ENCODE results near the gene HSPB8.

HSPB8 gene

GRCh38 chr12:119171691-119172425 lies 6.9 kb upstream of the HSPB8 start:
- no peak for DNase-seq

DNA sequence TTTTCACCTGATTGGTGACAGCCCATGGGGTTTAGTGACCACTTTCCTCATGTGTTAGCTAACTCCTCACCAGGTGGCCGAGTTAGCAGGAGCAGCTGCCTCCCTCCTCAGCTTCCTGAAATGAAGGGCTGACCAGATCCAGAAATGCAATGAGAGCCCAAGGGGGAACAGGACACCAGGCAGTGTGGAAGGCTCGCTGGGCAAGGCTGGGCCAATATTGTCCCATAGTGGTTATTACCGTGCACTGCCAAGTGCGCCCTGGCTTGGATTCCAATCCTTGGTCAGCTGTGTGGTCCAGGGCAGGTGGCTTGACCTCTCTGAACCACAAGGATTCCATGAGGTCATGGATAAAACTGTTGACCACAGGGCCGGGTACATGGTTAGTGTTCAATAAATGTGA lies 3.6 kb upstream of the HSPB8 start:
- no peak for DNase-seq

DNA sequence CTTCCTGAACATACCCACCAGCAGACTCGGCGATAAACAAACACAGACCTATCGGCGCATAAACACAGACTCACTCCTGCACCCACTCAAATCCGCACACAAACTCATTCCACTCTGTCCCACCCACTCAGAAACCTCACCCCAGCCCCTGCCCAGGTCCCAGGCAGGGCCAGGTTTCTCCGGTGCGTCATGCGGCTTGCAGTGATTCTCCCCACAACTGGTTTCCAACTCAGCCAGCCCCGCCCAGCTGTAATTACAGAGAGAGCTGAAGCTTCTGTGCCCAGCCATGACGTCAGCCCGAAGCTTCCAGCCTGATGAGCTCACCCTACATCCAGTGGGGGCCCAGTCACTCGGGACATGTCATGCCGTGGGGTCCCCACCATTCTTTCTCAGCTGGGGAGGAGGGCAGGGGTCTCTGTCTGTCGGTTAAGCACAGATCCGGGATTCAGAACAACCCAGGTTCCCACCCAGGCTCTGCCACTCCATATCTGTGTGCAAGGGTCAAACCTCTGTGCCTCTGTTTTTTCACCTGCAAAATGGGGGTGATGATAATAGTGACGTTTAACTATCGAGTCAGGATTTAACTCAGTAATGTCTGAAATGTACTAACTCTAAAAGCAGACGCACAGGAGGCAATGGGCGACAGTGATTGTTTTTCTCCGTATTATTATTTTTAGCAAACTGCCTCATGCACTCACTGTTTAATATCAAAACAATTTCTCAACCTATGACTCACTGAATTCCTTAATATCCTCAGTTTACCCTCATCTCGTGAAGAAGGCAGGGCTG lies 2.3 kb upstream of the HSPB8 start:
- DNase-seq = no peak

- DNase-seq = no peak
These were observed 1.7 kb upstream of the HSPB8 start for GRCh38 chr12:119177056-119177325.

DNA sequence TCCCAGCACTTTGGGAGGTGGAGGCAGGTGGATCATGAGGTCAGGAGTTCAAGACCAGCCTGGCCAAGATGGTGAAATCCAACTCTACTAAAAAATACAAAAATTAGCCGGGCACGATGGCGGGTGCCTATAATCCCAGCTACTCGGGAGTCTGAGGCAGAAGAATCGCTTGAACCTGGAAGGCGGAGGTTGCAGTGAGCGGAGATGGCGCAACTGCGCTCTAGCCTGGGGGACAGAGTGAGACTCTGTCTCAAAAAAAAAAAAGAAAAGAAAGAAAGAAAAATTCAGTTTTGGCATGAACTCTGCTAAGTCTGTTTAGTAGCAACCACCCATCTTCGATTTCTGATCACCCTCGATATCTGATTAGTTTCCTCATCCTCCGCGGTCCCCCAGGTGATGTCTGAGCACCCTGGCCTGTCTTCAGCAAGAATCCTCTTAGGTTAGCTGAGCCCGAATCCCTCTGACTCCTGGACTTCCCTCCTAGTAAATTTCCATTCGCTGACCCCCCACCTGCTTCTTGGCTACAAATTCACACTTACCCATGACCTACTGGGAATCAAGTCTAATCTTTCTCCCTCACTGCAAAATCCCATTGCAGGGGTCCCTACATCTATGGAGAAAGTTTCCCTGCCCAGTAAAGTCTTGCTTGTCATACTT lies 879 bp upstream of the HSPB8 start:
- no peak for DNase-seq

- DNase-seq = no peak
These were observed 747 bp downstream of the HSPB8 start for GRCh38 chr12:119179335-119180021.

- no peak for DNase-seq
These were observed 1.8 kb downstream of the HSPB8 start for GRCh38 chr12:119180380-119181040.

- DNase-seq = no peak
These were observed 2.5 kb downstream of the HSPB8 start for GRCh38 chr12:119181202-119181601.

DNA sequence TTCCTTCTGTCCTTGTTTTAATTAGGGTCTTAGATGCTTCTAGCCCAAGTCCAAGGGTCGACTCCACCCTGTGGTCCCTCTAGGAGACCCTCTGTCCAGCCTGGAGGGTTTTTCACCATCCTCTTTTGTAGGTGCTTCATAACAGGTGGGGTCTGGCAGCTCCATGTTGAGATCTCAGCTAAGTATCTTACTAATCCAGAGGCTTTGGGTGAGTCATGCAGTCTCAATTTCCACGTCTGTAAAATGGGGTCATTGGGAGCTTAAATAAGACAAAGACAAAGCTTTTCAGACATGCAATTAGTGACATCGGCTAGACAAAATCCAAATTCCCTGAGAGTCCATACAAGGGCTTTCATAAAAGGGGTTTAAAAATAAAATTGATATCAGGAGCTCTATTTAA lies 3.2 kb downstream of the HSPB8 start:
- DNase-seq = no peak

GRCh38 chr12:119182701-119183493 lies 4.2 kb downstream of the HSPB8 start:
- DNase-seq = no peak

- DNase-seq = no peak
These were observed 5.4 kb downstream of the HSPB8 start for GRCh38 chr12:119183942-119184695.

GRCh38 chr12:119195256-119195655 lies 16.5 kb downstream of the HSPB8 start:
- no peak for DNase-seq

DNA sequence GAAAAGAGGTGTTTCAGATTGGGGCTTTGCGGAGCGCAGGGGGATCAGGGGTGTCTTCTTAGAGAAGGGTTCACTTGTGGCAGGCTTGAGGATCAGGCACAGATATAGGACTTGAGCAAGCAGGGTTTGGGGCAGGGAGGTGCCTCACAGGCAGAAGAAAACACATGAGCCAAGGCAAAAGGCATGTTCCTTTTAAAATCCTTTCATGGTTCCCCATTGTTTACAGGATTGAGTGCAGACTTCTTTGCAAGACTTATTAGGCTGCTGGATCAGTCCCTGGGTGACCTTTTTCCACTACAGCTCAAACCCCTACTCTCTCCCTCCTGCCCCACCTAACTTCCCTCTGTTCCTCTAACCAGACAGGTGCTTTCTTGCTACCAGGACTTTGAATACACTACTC lies 19.7 kb downstream of the HSPB8 start:
- no peak for DNase-seq

DNA sequence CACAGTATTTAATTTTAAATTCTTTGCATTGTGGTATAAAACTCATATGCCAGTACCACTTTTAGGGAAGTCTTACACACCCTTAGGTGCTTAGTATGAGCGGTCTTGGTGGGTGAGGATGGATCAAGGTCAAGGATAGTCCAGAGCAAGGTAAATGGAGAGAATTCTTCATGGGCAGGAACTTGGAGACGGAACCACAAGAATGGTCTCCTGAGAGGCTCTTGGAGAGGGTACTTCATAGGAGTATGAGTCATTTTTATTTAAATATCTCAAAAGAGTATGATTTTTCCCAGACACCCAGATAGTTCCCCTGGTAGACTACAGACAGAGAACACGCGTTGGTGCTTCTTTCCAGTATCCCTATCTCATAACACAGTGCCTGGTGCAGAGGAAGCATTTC lies 21.9 kb downstream of the HSPB8 start:
- DNase-seq = no peak

DNA sequence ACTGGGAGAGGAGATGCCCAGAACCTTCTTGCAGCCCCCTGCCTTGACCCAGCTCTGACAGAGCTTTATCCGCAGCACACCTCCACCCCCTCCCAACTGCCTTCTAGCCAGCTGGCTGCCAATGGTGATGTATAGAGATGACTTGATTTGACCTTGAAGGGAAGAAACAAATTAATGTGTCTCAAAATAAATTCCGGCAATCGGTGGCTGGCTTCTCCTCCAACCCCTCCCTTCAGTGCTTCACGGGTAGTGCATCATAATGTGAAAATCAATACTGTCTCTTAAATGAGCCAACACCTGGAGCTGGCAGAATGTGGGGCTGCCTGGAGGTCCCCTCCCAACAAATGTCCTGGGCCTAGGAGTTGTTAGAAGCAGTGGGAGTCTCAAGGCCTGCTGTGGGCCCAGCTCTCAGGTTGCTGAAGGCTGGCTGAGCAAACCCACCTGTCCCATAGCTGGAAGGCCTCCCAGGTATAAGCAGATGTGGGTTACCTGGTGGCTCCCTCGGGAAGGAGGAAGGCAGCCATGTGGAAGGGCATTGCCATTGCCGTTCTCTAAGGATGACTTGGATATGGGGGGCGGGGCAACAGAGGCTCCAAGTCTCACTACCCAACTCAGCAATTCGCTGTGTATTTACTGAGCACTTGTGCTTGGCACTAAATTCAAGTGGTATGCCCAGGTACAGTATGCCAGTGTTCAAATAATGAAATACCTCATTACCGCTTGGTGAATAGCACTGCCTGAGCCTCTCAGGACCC lies 23.2 kb downstream of the HSPB8 start:
- no peak for DNase-seq

- no peak for DNase-seq
These were observed 23.8 kb downstream of the HSPB8 start for GRCh38 chr12:119202544-119202943.

GRCh38 chr12:119204131-119204530 lies 25.4 kb downstream of the HSPB8 start:
- no peak for DNase-seq

- DNase-seq = no peak
These were observed 26.0 kb downstream of the HSPB8 start for GRCh38 chr12:119204671-119205285.

GRCh38 chr12:119206348-119207062 lies 27.8 kb downstream of the HSPB8 start:
- DNase-seq = no peak

Measured in central memory CD4-positive, alpha-beta T cell (primary cell).